NB4 (cell line): ENCODE measurements around the gene MRPS2.

Experiments
- DNase-seq: peaks from one replicate; pipeline ENCODE4 v3.0.0; 2010; ENCODE audit warnings: low read depth
- H3K4me3 ChIP-seq: one replicate; pipeline ENCODE4 v1.5.1; 2011; ENCODE audit warnings: mild to moderate bottlenecking, low read depth, low read length, moderate library complexity
- CTCF ChIP-seq: IDR thresholded peaks from one replicate; pipeline ENCODE4 v1.5.1; 2012; ENCODE audit warnings: low read depth, low read length
- MAX ChIP-seq: IDR thresholded peaks from 2 replicates; pipeline ENCODE4 v1.6.1; 2011; ENCODE audit warnings: low read depth, low read length
- MYC ChIP-seq: IDR thresholded peaks from 2 replicates; pipeline ENCODE4 v1.6.1; 2011; ENCODE audit warnings: low read depth, low read length
- POLR2A ChIP-seq: IDR thresholded peaks from 2 replicates; pipeline ENCODE4 v1.6.1; 2011; ENCODE audit warnings: mild to moderate bottlenecking; ENCODE audit not compliant: insufficient read length; ENCODE audit errors: extremely low read depth

MRPS2 gene

DNA sequence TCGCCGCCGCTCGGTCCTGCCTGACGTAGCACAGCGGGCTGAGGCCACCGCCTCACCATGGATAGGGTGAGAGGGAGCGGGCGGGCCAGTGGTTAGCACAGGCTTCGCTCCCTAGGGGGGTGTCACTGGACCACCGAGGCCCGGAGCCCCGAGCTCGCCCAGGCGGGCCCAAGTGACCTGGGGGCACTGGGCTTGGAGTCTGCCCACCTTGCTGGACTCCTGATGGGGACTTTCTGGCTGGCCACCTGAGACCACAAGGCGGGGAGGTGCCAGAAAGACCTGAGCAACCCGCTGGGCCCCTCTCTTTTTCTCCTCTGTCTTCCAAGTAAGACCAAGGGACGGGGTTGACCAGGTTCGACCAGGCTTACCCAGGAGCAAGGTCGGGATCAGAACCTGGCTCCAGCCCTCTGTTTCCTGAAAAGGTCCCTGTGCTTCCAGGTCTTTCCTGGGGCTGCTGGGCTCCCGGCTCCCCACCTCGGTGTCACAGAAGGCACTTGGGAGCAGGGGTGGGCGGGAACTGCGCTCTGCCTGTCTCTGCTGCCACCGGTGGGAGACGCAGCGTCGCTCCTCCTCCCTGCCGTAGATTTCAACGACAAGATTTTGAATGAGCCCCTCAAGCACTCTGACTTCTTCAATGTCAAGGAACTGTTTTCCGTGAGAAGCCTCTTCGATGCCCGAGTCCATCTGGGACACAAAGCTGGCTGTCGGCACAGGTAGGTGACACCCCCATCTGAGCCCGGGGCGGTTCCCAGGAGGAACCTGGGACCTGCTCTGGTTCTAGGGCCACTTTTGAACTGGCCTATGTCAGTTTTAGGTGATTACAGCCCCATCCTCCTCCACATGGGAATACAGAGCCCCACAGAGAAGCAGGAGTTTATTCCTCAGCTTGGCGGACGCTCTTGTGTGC lies 1.0 kb downstream of the MRPS2 start:
- DNase-seq = peak; percentile 78
- TF ChIP-seq MYC = no peak
- no peak for TF ChIP-seq CTCF
- peak; percentile 3 for TF ChIP-seq POLR2A
- no peak for TF ChIP-seq MAX
- peak overlapping the region; percentile 70 for H3K4me3 ChIP-seq

- H3K4me3 ChIP-seq = peak overlapping the region; percentile 70
- no peak for DNase-seq
- TF ChIP-seq MYC (no peak), CTCF (no peak), POLR2A (no peak), MAX (no peak)
Observed at GRCh38 chr9:135502168-135502872, 1.8 kb downstream of the MRPS2 start.

GRCh38 chr9:135502873-135503321 lies 2.4 kb downstream of the MRPS2 start:
- TF ChIP-seq CTCF (no peak), POLR2A (no peak), MYC (no peak), MAX (no peak)
- H3K4me3 ChIP-seq = no peak overlapping the region
- no peak for DNase-seq

GRCh38 chr9:135503371-135504261 lies 3.1 kb downstream of the MRPS2 start:
- no peak for TF ChIP-seq MYC
- TF ChIP-seq CTCF = no peak
- no peak for TF ChIP-seq MAX
- TF ChIP-seq POLR2A = no peak
- H3K4me3 ChIP-seq = no peak overlapping the region
- no peak for DNase-seq
